Measurements from ENCODE around the gene GRIA3. TPM values are rescaled to one million over a fixed set of nuclear protein-coding genes. Genes with fewer than 3 reads are reported as not detected.

The GRIA3 gene
- total RNA-seq: 1.9 and 5.4 TPM in 2 replicates

GRCh38 chrX:123184219-123184865, at the start of gene GRIA3:
GRIA3 (plus strand) TSS chrX:123184278; CDS start chrX:123184536, 258 bp downstream.

Measured in regular cardiac myocyte (primary cell).